Heart left ventricle (tissue), 16 donors: ENCODE data around the gene GSDME. TPM values are rescaled to one million over a fixed set of nuclear protein-coding genes. Genes with fewer than 3 reads are reported as not detected.

Experiments
- ATAC-seq, 4 donors: fragments of 200-7000 bp; cut with Tn5 transposase; one replicate each; pipeline ENCODE4 v1.9.1; 2020 to 2022; ENCODE audit warnings: moderate library complexity in 4 of 4, mild to moderate bottlenecking in 3 of 4, moderate number of reproducible peaks in 1 of 4
- DNase-seq, 5 donors: peaks; one replicate each; pipeline ENCODE4 v3.0.0-alpha.2; 2020
- H3K27ac ChIP-seq, 12 donors: fragments of 200-600 bp; sonication (generic) in 4 of 12; one replicate each; pipeline versions ENCODE4 v1.5.0 to v1.8.0; 2016 to 2022; ENCODE audit warnings: mild to moderate bottlenecking in 2 of 12
- H3K27me3 ChIP-seq, 9 donors: fragments of 200-600 bp; sonication (generic) in 2 of 9; one replicate each; pipeline versions ENCODE4 v1.5.1 to v1.8.0; 2016 to 2022; ENCODE audit warnings: mild to moderate bottlenecking in 3 of 9
- H3K36me3 ChIP-seq, 9 donors: fragments of 200-600 bp; sonication (generic) in 2 of 9; one replicate each; pipeline versions ENCODE4 v1.5.0 to v1.8.0; 2018 to 2022; ENCODE audit warnings: mild to moderate bottlenecking in 2 of 9
- H3K4me1 ChIP-seq, 12 donors: fragments of 200-600 bp; sonication (generic) in 4 of 12; one replicate each; pipeline versions ENCODE4 v1.5.0 to v1.8.0; 2016 to 2022; ENCODE audit warnings: mild to moderate bottlenecking in 3 of 12
- H3K4me3 ChIP-seq, 12 donors: fragments of 200-600 bp; sonication (generic) in 4 of 12; one replicate each; pipeline versions ENCODE4 v1.5.0 to v1.8.0; 2017 to 2022; ENCODE audit warnings: mild to moderate bottlenecking in 9 of 12, moderate library complexity in 4 of 12
- H3K9me3 ChIP-seq, 12 donors: fragments of 200-600 bp; sonication (generic) in 4 of 12; one replicate each; pipeline versions ENCODE4 v1.5.0 to v1.8.0; 2016 to 2022; ENCODE audit warnings: mild to moderate bottlenecking in 1 of 12
- POLR2A ChIP-seq, 2 donors: fragments of 450-650 bp; IDR thresholded peaks; one replicate each; pipeline ENCODE4 v1.6.1; 2017; ENCODE audit warnings: antibody characterized with exemption in 2 of 2, mild to moderate bottlenecking in 2 of 2, moderate library complexity in 2 of 2
- WGBS, 4 donors: extraction: QIAGEN DNeasy Blood & Tissue Kit in 2 of 4; methylation state at CpG; one replicate each; pipeline versions ENCODE4 v1.1.5 to v1.1.7; 2013 to 2018; 5-methylcytosine and 5-hydroxymethylcytosine counted together
- intact Hi-C, 10 donors: fragments of 100-400 bp; cut with DNase I; formaldehyde crosslinking; loops; one replicate each; pipeline versions ENCODE4 v1.11.1 to v1.14.2; 2022
- polyA plus RNA-seq, 2 donors: library from polyadenylated mRNA; stranded (reverse); fragments of 200-250 nt; gene quantifications; one replicate each; pipeline ENCODE4 v1.2.3, GENCODE V29; 2013
- total RNA-seq, 9 donors: library from RNA; depleted of rRNA in 2 of 9; stranded (reverse); fragments of >200 nt in 2 of 9; fragmentation: NEBNext Ultra II Directional in 3 of 9; extraction: Animal tissue kit (Norgen Biotek cat#: 25700) in 3 of 9; gene quantifications; one replicate each; pipeline versions ENCODE4 v1.1.0 to v1.2.4, GENCODE V29; 2016 to 2023
- TF ChIP-seq, protein P1 (sequence below), 12 donors: fragments of 200-600 bp; sonication (generic) in 4 of 12; IDR thresholded peaks; one replicate each; pipeline versions ENCODE4 v1.5.0 to v1.8.0; 2018 to 2022; ENCODE audit warnings: antibody characterized with exemption in 12 of 12, mild to moderate bottlenecking in 5 of 12
- donor health status: ischemic (EF 13 %, LVEDD 7.1; RV severe dilation, severe dysfunction).
- donor health status: healthy with polysubstance abuse.
- donor health status: DM: no; HTN: yes; CAD: no.
- donor health status: DM: no; HTN: no; CAD: no.
- donor health status: ischemic (EF 25% LVEDD 6.9; RV normal size, moderate dysfunction).
- donor health status: ischemic (EF 25% LVEDD 5.7; RV mildly dilated, moderate dysfunction).
- donor health status: healthy.
- donor health status: DM: yes; HTN: yes; CAD: no.
- donor health status: ischemic (EF 35%, LVEDD 5.7; RV mildly dilated, moderate dysfunction).
- donor health status: nonischemic (EF 11% LVEDD 7.7; RV severe dilation, severe dysfunction).
- donor health status: DM: yes; HTN: yes; CAD: no.
- donor health status: PGD.
- donor health status: ischemic (EF 29% LVEDD 5.4; RV normal size, mild dysfunction).
- donor health status: nonischemic (EF 23%, LVEDD 6.1; RV moderate dilation, normal function).

The GSDME gene
- total and polyA plus RNA-seq, 11 donors: 2.6 to 17.4 (median 4.9) TPM

DNA sequence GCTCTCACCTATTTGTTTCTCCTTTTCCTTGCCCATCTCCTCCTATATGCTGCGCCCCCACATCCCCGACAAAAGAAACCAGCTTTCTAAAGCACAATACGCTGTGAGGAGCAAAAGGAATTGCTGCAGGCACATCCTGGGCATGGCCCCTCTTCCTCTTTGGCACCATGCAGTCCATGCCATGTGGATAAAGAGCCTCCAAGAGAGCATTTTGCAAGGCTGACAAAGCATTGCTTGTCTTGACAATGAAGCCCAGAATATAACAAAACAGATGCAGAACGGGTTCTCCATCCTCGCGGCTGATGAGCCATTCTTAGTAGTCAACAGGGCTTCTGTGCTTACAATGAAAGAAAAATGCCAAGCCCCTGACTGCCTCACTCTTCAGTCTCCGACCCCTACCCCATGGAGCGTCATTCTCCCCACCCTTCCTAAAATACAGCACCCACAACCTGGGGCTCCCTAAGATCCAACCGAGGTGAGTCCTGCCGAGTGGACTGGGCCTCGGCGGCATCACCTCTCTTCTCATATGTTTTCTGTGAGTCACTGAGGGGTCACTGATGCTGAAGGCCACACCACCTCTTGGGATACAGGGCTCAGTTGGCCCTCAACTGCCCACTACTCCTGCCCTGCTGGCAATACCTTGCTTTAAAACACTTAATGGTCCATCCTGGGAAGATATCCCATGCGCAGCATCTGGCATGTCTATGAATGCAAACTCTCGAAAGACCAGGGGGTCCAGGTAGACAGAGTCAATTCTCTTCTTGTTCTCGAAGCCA is 47.5 kb downstream of the GSDME start:
- ATAC-seq (no peak), DNase-seq (no peak)
- Histone ChIP-seq H3K4me1 (peaks cover 0 to 23% (median 2%) of the 10 kb centered on the region in 12 donors), H3K27me3 (no peaks in the 10 kb centered on the region), H3K36me3 (peaks cover 0 to 9% (median 0%) of the 10 kb centered on the region in 9 donors), H3K27ac (no peak overlapping the region), H3K9me3 (no peaks in the 10 kb centered on the region), H3K4me3 (no peak overlapping the region)
- WGBS, 4 donors: 90 to 93% (median 92%) methylated on average over 15 of the region's 15 CpGs
- intact Hi-C loops: no loop called here
- TF ChIP-seq POLR2A (IDR thresholded peaks at IDR 0.05): no peak
- TF ChIP-seq, protein P1, sequence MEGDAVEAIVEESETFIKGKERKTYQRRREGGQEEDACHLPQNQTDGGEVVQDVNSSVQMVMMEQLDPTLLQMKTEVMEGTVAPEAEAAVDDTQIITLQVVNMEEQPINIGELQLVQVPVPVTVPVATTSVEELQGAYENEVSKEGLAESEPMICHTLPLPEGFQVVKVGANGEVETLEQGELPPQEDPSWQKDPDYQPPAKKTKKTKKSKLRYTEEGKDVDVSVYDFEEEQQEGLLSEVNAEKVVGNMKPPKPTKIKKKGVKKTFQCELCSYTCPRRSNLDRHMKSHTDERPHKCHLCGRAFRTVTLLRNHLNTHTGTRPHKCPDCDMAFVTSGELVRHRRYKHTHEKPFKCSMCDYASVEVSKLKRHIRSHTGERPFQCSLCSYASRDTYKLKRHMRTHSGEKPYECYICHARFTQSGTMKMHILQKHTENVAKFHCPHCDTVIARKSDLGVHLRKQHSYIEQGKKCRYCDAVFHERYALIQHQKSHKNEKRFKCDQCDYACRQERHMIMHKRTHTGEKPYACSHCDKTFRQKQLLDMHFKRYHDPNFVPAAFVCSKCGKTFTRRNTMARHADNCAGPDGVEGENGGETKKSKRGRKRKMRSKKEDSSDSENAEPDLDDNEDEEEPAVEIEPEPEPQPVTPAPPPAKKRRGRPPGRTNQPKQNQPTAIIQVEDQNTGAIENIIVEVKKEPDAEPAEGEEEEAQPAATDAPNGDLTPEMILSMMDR (IDR thresholded peaks at IDR 0.05): no peak

DNA sequence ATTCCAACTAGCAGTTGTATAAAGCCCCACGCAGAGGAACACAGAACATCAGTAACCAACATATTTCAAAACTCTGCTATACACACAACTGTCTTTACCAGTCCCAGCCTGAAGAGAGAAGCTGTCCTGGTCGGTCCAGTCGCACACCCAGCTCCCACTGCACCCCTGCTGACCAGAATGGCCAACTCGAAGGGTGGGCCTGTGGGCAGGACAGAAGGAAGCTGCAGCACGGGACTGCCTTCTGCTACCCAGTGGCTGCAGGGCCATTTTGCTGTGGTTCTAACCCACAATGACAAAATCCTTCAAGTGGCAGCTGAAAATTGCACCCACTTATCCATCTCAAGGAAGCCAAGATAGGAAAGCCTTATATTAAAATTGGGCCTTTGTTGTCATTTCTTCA is 48.2 kb downstream of the GSDME start:
- no peaks in the 10 kb centered on the region for H3K9me3 ChIP-seq
- intact Hi-C loops: no loop called here
- H3K4me3 ChIP-seq: no peak overlapping the region
- no peak for ATAC-seq
- H3K27me3 ChIP-seq: no peaks in the 10 kb centered on the region
- peaks cover 0 to 30% (median 6%) of the 10 kb centered on the region in 12 donors for H3K4me1 ChIP-seq
- peaks cover 0 to 9% (median 0%) of the 10 kb centered on the region in 9 donors for H3K36me3 ChIP-seq
- no peak for TF ChIP-seq POLR2A (IDR thresholded peaks at IDR 0.05)
- TF ChIP-seq, protein P1 (IDR thresholded peaks at IDR 0.05): no peak
- H3K27ac ChIP-seq: no peak overlapping the region
- DNase-seq: no peak
- 85 to 98% (median 91%) methylated on average over 5 of the region's 5 CpGs for WGBS, 4 donors

DNA sequence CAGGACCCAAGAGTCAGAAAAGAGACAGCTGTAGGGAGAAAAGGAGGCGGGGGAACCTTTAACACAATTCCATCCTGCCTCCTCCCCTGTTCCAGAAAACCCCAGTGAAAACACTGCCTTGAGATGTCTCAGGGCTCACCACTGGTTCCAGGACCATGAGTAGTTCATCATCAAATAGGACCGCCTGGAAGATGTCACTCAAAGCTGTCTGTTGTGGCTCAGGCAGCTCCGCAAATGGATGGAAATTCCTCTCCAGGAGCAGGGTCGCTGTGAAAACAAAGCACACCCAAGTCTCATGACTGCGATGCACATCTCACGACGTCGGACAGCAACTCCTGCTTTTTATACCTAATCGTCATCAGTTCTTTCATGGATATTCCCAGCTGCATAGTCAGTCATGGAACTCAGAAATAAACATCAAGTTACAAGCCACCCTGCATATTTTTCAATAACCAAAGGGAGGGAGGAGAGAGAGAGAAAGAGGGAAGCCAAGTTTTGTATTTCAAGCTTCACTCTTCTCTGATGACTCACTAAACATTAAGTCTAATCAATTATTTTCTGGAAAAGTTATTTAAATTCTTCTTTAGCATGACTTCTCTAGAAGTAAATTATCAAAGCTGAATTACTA is 49.2 kb downstream of the GSDME start:
- no peaks in the 10 kb centered on the region for H3K27me3 ChIP-seq
- intact Hi-C loops: no loop called here
- peaks cover 0 to 9% (median 0%) of the 10 kb centered on the region in 9 donors for H3K36me3 ChIP-seq
- DNase-seq: no peak
- no peak for TF ChIP-seq POLR2A (IDR thresholded peaks at IDR 0.05)
- TF ChIP-seq, protein P1 (IDR thresholded peaks at IDR 0.05): no peak
- ATAC-seq: no peak
- no peak overlapping the region for H3K27ac ChIP-seq
- peaks cover 0 to 35% (median 10%) of the 10 kb centered on the region in 12 donors for H3K4me1 ChIP-seq
- no peaks in the 10 kb centered on the region for H3K9me3 ChIP-seq
- H3K4me3 ChIP-seq: no peak overlapping the region
- WGBS, 4 donors: 60 to 78% (median 68%) methylated on average over 9 of the region's 9 CpGs
